Hepatic stellate cell (primary cell): ENCODE data around the gene USP46.

ENCODE experiments used
- DNase-seq: peaks from one replicate; pipeline ENCODE4 v3.0.0; 2011; ENCODE audit warnings: low spot score

USP46 gene, protein sequence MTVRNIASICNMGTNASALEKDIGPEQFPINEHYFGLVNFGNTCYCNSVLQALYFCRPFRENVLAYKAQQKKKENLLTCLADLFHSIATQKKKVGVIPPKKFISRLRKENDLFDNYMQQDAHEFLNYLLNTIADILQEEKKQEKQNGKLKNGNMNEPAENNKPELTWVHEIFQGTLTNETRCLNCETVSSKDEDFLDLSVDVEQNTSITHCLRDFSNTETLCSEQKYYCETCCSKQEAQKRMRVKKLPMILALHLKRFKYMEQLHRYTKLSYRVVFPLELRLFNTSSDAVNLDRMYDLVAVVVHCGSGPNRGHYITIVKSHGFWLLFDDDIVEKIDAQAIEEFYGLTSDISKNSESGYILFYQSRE

DNA sequence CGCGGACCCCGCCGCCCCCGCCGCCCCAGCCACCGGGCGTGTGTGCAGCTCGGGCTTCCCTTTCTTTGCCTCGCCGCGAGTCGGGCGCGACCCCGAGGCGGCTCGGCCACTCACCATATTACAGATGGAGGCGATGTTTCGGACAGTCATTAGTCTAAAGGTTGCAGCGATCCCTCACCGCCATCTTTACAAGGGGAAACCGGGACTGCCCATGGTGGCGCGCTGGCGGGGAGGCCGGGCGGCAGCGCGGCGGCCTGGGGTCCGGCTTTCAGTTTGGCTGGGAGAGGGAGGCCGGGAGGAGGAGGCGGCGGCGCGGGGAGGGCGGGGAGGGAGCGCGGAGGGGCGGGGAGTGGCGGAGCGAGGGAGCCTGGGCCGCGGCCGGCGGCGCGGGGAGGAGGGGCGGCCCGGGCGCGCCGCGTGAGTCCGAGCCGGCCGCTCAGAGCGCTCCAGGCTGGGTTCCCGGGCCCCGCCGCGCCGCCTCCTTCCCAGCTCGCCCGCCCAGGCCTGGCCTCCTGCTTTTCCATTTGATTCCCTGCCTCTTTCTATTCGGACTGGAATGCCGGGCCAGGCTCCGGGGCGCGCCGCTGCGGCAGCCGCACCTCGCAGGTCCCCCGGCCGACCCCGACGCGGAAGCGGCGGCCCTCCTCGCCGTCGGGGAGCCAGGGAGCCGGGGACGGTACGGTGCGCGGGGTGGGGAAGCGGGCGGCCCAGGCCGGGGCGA, at the start of gene USP46:
USP46 (minus strand) TSS at position 301 of the 721 bp plus-strand sequence; CDS start at position 150, 151 bp downstream.
- peak; percentile 85 for DNase-seq

- no peak for DNase-seq
Observed at GRCh38 chr4:52704661-52705060, 45.6 kb upstream of the USP46 start.

DNA sequence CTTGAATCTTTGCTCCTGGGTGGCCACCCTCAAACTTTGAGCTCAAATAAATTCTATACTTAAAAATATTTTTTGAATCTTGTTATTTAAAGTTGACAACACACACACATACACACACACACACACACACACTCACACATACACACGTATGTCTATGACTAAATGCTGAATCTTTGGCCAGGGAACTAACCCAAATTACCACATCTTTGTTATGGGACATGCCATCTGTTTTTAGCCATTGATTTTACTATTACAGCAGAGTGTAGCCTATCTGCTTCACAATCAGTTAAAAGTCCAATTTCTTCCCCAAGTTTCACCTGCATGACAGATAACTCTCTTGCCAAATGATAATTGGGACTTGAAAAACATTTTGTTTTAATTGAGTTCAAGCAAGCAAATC, 45.0 kb upstream of the USP46 start:
- DNase-seq = no peak

DNA sequence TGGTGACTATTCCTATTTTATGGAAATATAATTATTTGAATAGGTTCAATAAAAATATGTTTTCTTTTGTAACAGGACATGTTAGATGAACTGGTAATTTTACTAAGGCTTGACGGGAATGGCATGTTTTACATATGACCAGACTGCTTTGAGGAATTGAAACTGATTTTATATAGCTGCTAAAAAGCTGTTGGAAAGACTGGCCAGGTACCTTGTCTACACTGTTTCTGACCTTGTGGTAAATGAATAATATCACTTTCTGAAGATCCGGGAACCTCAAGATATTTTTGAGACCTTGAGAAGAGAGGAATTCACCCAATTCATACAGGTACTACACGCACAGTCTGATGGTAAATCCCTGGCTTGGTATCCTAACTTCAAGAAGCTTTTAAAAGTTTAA, 42.1 kb upstream of the USP46 start:
- DNase-seq = no peak

GRCh38 chr4:52694936-52695335, 35.8 kb upstream of the USP46 start:
- no peak for DNase-seq

- no peak for DNase-seq
Observed at GRCh38 chr4:52693492-52693891, 34.4 kb upstream of the USP46 start.

- no peak for DNase-seq
Observed at GRCh38 chr4:52689096-52689495, 30.0 kb upstream of the USP46 start.

DNA sequence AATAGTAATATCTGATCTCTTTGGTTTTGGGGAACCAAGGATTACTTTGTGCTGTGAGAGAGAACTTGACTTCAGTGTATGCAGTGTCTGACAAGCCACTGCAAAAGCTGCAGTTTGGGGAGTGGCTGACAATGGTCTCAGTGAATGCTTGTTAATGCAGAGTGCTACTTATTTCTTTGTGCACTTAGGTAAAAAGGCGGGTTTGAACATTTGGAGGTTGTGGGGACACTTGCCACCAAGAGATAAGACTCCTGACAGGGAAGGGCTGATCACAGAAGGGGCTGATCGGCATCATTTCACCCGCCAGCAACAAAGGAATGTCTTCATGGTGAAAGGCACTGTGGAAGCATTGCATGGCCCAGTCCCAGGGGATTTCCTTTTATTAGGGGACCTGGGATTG, 28.6 kb upstream of the USP46 start:
- no peak for DNase-seq

DNA sequence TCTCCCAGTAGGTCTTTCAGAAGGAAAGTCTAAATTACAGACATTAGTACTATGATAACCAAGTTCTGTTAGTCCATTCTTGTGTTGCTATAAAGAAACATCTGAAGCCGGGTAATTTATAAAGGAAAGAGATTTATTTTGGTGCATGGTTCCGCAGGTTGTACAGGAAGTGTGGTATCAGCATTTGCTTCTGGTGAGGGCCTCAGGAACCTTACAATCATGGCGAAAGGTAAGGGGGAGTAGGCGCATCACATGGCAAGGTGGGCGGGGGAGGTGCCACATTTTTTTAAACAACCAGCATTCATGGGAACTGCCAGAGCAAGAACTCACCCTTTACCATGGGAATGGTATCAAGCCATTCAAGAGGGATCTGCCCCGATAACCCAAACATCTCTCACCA, 26.2 kb upstream of the USP46 start:
- DNase-seq = no peak

- DNase-seq = no peak
Observed at GRCh38 chr4:52684896-52685295, 25.8 kb upstream of the USP46 start.

- no peak for DNase-seq
Observed at GRCh38 chr4:52680381-52680780, 21.3 kb upstream of the USP46 start.

GRCh38 chr4:52676536-52676935, 17.4 kb upstream of the USP46 start:
- DNase-seq = no peak

DNA sequence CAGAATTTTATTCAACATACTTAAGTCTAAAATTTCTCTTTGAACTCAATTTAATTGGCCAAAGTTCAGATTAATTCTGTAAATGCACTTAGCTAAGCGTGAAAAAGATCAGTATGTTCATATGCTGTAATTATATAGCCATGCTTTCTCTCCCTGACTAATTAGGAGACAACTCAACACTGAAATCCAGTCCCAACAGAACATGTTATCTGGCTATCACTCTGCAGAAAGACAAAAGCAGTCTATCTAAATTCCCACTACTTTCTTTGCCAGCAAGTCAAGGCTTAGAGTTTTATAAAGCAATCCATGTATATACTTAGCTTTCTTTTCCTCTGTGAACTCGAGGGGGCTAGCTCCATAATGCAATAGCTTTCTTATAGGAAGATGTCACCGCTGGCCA, 16.0 kb upstream of the USP46 start:
- no peak for DNase-seq

DNA sequence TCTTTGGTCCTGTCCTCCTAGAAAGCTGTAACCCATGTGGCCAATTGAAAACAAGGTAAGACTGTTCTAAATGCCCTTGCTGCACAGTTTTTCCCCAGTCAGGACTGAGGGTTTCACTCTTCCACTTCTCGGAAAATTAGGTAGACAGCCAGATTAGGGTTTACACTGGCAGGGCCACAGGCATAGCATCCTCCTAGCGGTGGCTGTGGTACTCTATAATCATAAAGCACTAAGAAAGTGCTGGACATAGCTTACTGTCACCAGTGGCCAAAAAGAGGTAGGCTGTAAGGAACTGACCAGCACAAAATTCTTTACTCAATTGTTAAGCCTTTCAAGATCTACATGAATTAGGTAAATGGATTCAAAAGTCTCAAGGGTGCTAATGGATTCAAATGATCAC, 11.6 kb upstream of the USP46 start:
- no peak for DNase-seq

DNA sequence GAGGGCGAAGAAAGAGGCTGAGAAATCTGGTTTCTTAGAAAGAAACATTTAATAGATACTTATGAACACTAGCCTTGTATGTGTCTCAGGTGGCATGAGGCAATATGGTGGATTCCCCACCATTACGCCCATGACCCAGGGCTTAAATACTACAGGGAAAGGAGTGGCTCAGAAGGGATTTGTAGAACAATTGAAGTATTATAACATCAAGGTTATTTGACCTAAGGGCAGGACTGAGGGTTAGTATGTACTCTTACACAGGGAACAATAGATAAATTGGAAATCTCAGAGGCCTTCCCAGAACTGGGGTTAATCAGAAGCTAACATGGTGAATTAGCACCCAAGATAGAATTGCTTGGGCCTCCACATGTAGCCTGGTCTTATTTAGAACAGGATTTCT, 11.0 kb upstream of the USP46 start:
- DNase-seq = no peak

DNA sequence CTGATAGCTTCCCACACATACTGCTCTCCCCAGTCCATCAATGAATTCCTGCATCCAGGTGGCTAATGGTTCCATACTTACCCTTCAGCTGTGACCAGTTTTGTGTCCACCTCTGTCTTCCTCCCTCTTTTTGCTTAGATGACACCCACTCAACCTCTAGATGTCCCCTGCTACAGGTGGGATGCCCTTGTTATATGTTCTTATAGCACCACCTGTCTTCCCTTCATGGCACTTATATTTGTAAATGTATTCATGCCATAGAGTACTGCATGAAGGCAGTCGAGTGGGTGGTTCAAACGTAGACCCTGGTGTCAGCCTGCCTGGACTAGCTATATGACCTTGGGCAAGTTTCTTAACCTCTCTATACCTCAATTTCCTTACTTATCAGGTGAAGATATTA, 6.5 kb upstream of the USP46 start:
- no peak for DNase-seq

DNA sequence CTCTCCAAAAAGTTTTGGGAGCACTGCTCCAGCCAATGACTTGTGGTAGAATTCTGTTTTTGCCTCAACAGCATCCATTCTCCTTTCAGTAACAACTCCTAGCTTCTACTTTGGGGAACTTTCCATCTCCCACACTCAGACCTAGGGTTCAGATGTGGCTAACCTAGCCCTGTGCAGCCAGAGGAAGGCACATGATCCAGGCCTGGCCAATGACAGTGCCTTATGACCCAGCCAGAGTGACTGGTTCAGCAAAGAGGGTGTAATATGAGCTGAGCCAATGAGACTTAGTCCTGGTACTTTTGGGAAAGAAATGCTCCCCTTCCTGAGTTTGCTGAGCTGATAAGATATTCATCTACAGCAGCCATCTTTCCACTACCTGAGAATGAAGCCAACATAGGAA, 5.4 kb upstream of the USP46 start:
- DNase-seq = no peak

DNA sequence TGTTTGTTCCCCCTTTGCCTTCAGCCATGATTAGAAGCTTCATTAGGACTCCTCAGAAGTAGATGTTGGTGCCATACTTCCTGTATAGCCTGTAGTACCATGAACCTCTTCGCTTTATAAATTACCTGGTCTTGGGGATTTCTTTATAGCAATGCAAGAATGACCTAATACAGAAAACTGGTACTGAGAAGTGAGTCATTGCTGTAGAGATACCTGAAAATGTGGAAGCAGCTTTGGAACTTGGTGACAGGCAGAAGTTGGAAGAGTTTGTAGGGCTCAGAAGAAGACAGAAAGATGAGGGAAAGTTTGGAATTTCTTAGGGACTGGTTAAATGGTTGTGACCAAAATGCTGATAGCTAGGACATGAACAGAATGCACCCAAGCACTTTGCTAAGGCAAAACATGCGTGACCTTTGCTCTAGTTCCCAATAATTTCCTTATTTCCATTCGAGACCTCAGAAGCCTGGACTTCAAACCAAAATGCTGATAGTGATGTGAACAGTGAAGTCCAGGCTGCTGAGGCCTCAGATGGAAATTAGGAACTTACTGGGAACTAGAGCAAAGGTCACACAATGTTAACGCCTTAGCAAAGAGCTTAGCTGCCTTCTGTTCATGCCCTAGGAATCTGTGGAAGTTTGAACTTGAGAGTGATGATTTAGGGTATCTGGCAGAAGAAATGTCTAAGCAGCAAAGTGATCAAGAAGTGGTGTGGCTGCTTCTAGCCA, 3.0 kb upstream of the USP46 start:
- DNase-seq = no peak

DNA sequence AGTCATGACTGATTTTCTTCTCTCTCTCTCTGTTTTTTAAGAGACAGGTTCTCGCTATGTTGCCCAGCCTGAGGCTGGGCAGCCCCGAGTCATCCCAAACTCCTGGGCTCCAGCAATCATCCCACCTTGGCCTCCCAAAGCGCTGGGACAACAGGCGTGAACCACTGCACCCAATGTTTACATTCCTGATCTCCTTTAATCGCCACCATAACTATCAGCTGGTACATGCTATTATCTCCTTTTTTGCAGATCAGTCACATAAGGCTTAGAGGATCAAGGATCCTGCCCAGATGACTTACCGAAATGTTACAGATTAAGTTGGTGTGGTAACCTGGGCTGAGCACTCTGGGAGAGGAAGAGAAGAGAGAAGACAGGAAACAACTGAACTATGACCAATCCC, 1.5 kb upstream of the USP46 start:
- DNase-seq = no peak

GRCh38 chr4:52659722-52660261, 691 bp upstream of the USP46 start:
- peak; percentile 37 for DNase-seq

GRCh38 chr4:52658641-52659000, 480 bp downstream of the USP46 start:
- DNase-seq = peak; percentile 26

DNA sequence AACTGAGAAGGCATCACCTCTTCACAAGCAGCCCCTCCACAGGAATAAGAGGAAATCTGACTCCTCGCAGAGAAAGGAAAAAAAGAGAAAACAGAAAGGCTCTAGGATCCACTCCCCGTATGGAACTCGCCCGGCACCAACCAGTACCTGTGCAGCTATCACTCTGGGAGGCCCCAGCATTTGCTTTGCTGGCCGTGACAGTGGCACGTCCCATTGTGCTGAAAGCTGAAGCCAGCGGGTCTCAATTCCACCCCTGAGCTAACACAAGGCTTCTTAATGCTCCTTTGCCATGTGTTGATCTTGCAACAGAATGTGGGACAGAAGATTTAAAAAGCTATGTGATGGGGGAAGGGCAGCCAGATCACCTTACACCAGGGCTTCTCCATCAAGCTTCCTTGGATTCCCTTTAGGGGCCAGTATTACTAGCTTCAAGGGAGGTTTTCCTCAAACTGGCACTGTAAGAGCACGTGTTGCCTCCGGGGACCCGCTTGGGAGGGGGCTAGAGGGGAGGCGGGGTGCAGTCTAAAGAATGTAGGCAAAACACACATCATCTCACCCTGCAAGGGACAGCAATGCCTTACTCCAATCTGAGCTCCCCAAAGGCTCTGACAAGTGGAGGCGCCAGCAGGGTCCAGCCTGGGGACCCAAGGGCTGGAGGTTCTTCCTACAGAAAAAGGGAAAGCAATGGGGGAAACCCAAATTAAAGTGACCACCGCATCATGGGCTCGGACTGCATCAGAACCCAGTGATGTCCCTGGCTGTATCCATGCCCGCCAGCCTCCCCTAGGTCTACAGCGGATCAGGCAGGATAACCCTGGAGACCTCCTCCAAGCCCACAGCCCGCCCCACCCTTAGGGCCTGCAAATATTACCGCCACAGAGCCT, 1.2 kb downstream of the USP46 start:
- DNase-seq = peak; percentile 14
